Measurements from ENCODE around the gene LEO1. TPM values are rescaled to one million over a fixed set of nuclear protein-coding genes. Genes with fewer than 3 reads are reported as not detected.

The LEO1 gene
- 25.7 TPM for polyA plus RNA-seq (2013, experiment 1 of 2)
- polyA plus RNA-seq (2013, experiment 2 of 2) = 25.2 TPM

- Histone ChIP-seq H3K14ac (ENCODE audit: low read length in 2 of 2) (peak within 1 kb of the TSS; percentile 83 to 90), H3K18ac (ENCODE audit: low read depth in 1 of 2, low read length in 2 of 2) (peak within 1 kb of the TSS; percentile 59 to 95), H2BK15ac (ENCODE audit: low read depth, poor library complexity, severe bottlenecking) (peak within 1 kb of the TSS; percentile 80), H3K4me3 (ENCODE audit: insufficient read depth in 1 of 2, low read depth in 1 of 2, low read length in 2 of 2) (peak within 1 kb of the TSS; percentile 89 to 90), H3K9me3 (ENCODE audit: control insufficient read depth, low read length) (peaks cover 5% of the 10 kb centered on the region), H3K4ac (ENCODE audit: low read depth in 1 of 2, low read length in 2 of 2) (peak within 1 kb of the TSS; percentile 30 to 92), H3K36me3 (ENCODE audit: control insufficient read depth in 1 of 2, insufficient read depth in 2 of 2, low read depth in 1 of 2, low read length in 2 of 2) (no peaks in the 10 kb centered on the region), H2BK5ac (ENCODE audit: low read depth, low read length, poor library complexity, severe bottlenecking) (no peak within 1 kb of the TSS), H3K4me2 (ENCODE audit: low read length, poor library complexity, severe bottlenecking) (peak within 1 kb of the TSS; percentile 51), H3K79me1 (replicated peaks; ENCODE audit: low read length, poor library complexity, severe bottlenecking) (peaks cover 2% of the 10 kb centered on the region), H2BK120ac (ENCODE audit: low read depth, low read length) (peak within 1 kb of the TSS; percentile 50), H3K23ac (ENCODE audit: low read length in 2 of 2) (peak within 1 kb of the TSS in 1 of 2 experiments; percentile 46), H3K27me3 (ENCODE audit: control insufficient read depth in 1 of 2, insufficient read depth in 1 of 2, low read length in 2 of 2) (no peaks in the 10 kb centered on the region), H2AFZ (ENCODE audit: low read depth, low read length) (peak within 1 kb of the TSS; percentile 3), H4K91ac (ENCODE audit: low read length) (peak within 1 kb of the TSS; percentile 93), H2BK12ac (ENCODE audit: low read length in 2 of 2) (peak within 1 kb of the TSS; percentile 60 to 61), H4K8ac (ENCODE audit: low read length) (peak within 1 kb of the TSS; percentile 94), H3K27ac (ENCODE audit: low read length, poor library complexity, severe bottlenecking) (peak within 1 kb of the TSS; percentile 66), H2AK5ac (ENCODE audit: low read length, severe bottlenecking) (no peak within 1 kb of the TSS), H3K4me1 (ENCODE audit: control insufficient read depth, insufficient read depth, low read depth, low read length) (peaks cover 4% of the 10 kb centered on the region), H3K9ac (ENCODE audit: low read length) (peak within 1 kb of the TSS; percentile 93)
- WGBS = under 1% methylated on average over 58 of the region's 58 CpGs
- DNase-seq = peak; percentile 99
Measured at GRCh38 chr15:51971375-51972133, at the start of gene LEO1. LEO1 (minus strand) TSS chr15:51971778; CDS start chr15:51971745, 33 bp downstream.

- H2BK15ac ChIP-seq (ENCODE audit: low read depth, poor library complexity, severe bottlenecking) = no peak overlapping the region
- H4K8ac ChIP-seq (ENCODE audit: low read length) = no peak overlapping the region
- no peak overlapping the region for H3K18ac ChIP-seq (ENCODE audit: low read depth in 1 of 2, low read length in 2 of 2)
- H3K23ac ChIP-seq (ENCODE audit: low read length in 2 of 2) = no peak overlapping the region
- peak overlapping the region; percentile 39 for H3K4me2 ChIP-seq (ENCODE audit: low read length, poor library complexity, severe bottlenecking)
- no peak overlapping the region for H2BK120ac ChIP-seq (ENCODE audit: low read depth, low read length)
- peaks cover 0 to 5% of the 10 kb centered on the region in 2 experiments for H3K36me3 ChIP-seq (ENCODE audit: control insufficient read depth in 1 of 2, insufficient read depth in 2 of 2, low read depth in 1 of 2, low read length in 2 of 2)
- H3K9me3 ChIP-seq (ENCODE audit: control insufficient read depth, low read length) = no peaks in the 10 kb centered on the region
- no peaks in the 10 kb centered on the region for H3K79me1 ChIP-seq (replicated peaks; ENCODE audit: low read length, poor library complexity, severe bottlenecking)
- H3K27ac ChIP-seq (ENCODE audit: low read length, poor library complexity, severe bottlenecking) = no peak overlapping the region
- H4K91ac ChIP-seq (ENCODE audit: low read length) = no peak overlapping the region
- no peak overlapping the region for H3K4ac ChIP-seq (ENCODE audit: low read depth in 1 of 2, low read length in 2 of 2)
- no peak overlapping the region for H2BK5ac ChIP-seq (ENCODE audit: low read depth, low read length, poor library complexity, severe bottlenecking)
- H2AK5ac ChIP-seq (ENCODE audit: low read length, severe bottlenecking) = no peak overlapping the region
- no peaks in the 10 kb centered on the region for H3K27me3 ChIP-seq (ENCODE audit: control insufficient read depth in 1 of 2, insufficient read depth in 1 of 2, low read length in 2 of 2)
- H3K14ac ChIP-seq (ENCODE audit: low read length in 2 of 2) = no peak overlapping the region
- H3K4me1 ChIP-seq (ENCODE audit: control insufficient read depth, insufficient read depth, low read depth, low read length) = peaks cover 13% of the 10 kb centered on the region
- peak overlapping the region in 1 of 2 experiments; percentile 92 for H3K4me3 ChIP-seq (ENCODE audit: insufficient read depth in 1 of 2, low read depth in 1 of 2, low read length in 2 of 2)
- H2AFZ ChIP-seq (ENCODE audit: low read depth, low read length) = no peak overlapping the region
- peak; percentile 95 for DNase-seq
- H2BK12ac ChIP-seq (ENCODE audit: low read length in 2 of 2) = no peak overlapping the region
- 0% methylated on average over 2 of the region's 4 CpGs for WGBS
- peak overlapping the region; percentile 100 for H3K9ac ChIP-seq (ENCODE audit: low read length)
Measured at GRCh38 chr15:52021128-52021671, 49.6 kb upstream of the LEO1 start.

GRCh38 chr15:52020221-52021085 lies 48.9 kb upstream of the LEO1 start:
- H3K4me3 ChIP-seq (ENCODE audit: insufficient read depth in 1 of 2, low read depth in 1 of 2, low read length in 2 of 2) = peak overlapping the region; percentile 92 to 93
- WGBS = 0% methylated on average over 8 of the region's 10 CpGs

More at GRCh38 chr15:52020221-52021085, 48.9 kb upstream of the LEO1 start:
- peaks cover 13% of the 10 kb centered on the region for H3K4me1 ChIP-seq (ENCODE audit: control insufficient read depth, insufficient read depth, low read depth, low read length)
- H3K36me3 ChIP-seq (ENCODE audit: control insufficient read depth in 1 of 2, insufficient read depth in 2 of 2, low read depth in 1 of 2, low read length in 2 of 2) = peaks cover 0 to 5% of the 10 kb centered on the region in 2 experiments
- H3K4me2 ChIP-seq (ENCODE audit: low read length, poor library complexity, severe bottlenecking) = peak overlapping the region; percentile 64
- H3K27ac ChIP-seq (ENCODE audit: low read length, poor library complexity, severe bottlenecking) = peak overlapping the region; percentile 91
- H3K4ac ChIP-seq (ENCODE audit: low read depth in 1 of 2, low read length in 2 of 2) = peak overlapping the region; percentile 49 to 64
- peak; percentile 54 for DNase-seq
- peak overlapping the region in 1 of 2 experiments; percentile 23 for H3K23ac ChIP-seq (ENCODE audit: low read length in 2 of 2)
- H2BK120ac ChIP-seq (ENCODE audit: low read depth, low read length) = peak overlapping the region; percentile 89
- no peak overlapping the region for H2BK15ac ChIP-seq (ENCODE audit: low read depth, poor library complexity, severe bottlenecking)
- peak overlapping the region; percentile 91 to 99 for H3K18ac ChIP-seq (ENCODE audit: low read depth in 1 of 2, low read length in 2 of 2)
- H2AFZ ChIP-seq (ENCODE audit: low read depth, low read length) = no peak overlapping the region
- H2BK12ac ChIP-seq (ENCODE audit: low read length in 2 of 2) = no peak overlapping the region
- H4K91ac ChIP-seq (ENCODE audit: low read length) = peak overlapping the region; percentile 98
- no peaks in the 10 kb centered on the region for H3K79me1 ChIP-seq (replicated peaks; ENCODE audit: low read length, poor library complexity, severe bottlenecking)
- H3K9ac ChIP-seq (ENCODE audit: low read length) = peak overlapping the region; percentile 100
- H2BK5ac ChIP-seq (ENCODE audit: low read depth, low read length, poor library complexity, severe bottlenecking) = peak overlapping the region; percentile 95
- no peak overlapping the region for H3K14ac ChIP-seq (ENCODE audit: low read length in 2 of 2)
- H3K9me3 ChIP-seq (ENCODE audit: control insufficient read depth, low read length) = no peaks in the 10 kb centered on the region
- no peaks in the 10 kb centered on the region for H3K27me3 ChIP-seq (ENCODE audit: control insufficient read depth in 1 of 2, insufficient read depth in 1 of 2, low read length in 2 of 2)
- H2AK5ac ChIP-seq (ENCODE audit: low read length, severe bottlenecking) = no peak overlapping the region
- no peak overlapping the region for H4K8ac ChIP-seq (ENCODE audit: low read length)
